ENCODE data around the gene C7orf33. TPM values are rescaled to one million over a fixed set of nuclear protein-coding genes. Genes with fewer than 3 reads are reported as not detected.

The C7orf33 gene
- total RNA-seq: not detected

- H3K4me3 Mint-ChIP-seq: no peak within 1 kb of the TSS
- intact Hi-C loops (cut with micrococcal nuclease): no loop called here
- peaks cover 10% of the 10 kb centered on the region for H3K27me3 Mint-ChIP-seq
- CTCF ChIA-PET: no interaction called here
- H3K9me3 Mint-ChIP-seq: no peaks in the 10 kb centered on the region
- DNase-seq: no peak
- H3K4me1 Mint-ChIP-seq (ENCODE audit: low read depth): no peaks in the 10 kb centered on the region
- no peak within 1 kb of the TSS for H3K27ac Mint-ChIP-seq
- POLR2A ChIA-PET: no interaction called here
- no peaks in the 10 kb centered on the region for H3K36me3 Mint-ChIP-seq
Measured at GRCh38 chr7:148590471-148590870, at the start of gene C7orf33. C7orf33 (plus strand) TSS chr7:148590766; CDS start chr7:148590926, 160 bp downstream.

- POLR2A ChIA-PET: no interaction called here
- DNase-seq: no peak
- H3K4me3 Mint-ChIP-seq: no peak overlapping the region
- CTCF ChIA-PET: interaction anchor here (1.5 to 1.9 kb wide), 2 partner anchors 13 to 34 kb away, joined by 5 to 6 read pairs; no protein-coding TSS in a partner anchor
- H3K9me3 Mint-ChIP-seq: no peaks in the 10 kb centered on the region
- H3K4me1 Mint-ChIP-seq (ENCODE audit: low read depth): no peaks in the 10 kb centered on the region
- intact Hi-C loops (cut with micrococcal nuclease): no loop called here
- H3K27ac Mint-ChIP-seq: no peak overlapping the region
- no peaks in the 10 kb centered on the region for H3K36me3 Mint-ChIP-seq
- peaks cover 7% of the 10 kb centered on the region for H3K27me3 Mint-ChIP-seq
Measured at GRCh38 chr7:148541891-148542504, 48.6 kb upstream of the C7orf33 start.

- Mint-ChIP-seq H3K4me3 (no peak overlapping the region), H3K27me3 (peaks cover 5% of the 10 kb centered on the region), H3K4me1 (ENCODE audit: low read depth) (peaks cover 1% of the 10 kb centered on the region), H3K36me3 (no peaks in the 10 kb centered on the region), H3K9me3 (no peaks in the 10 kb centered on the region), H3K27ac (no peak overlapping the region)
- no peak for DNase-seq
- ChIA-PET CTCF (no interaction called here), POLR2A (interaction anchor here (0.8 kb wide), 1 partner anchor 12 kb away, joined by 3 read pairs; no protein-coding TSS in a partner anchor)
- intact Hi-C loops (cut with micrococcal nuclease): no loop called here
Measured at GRCh38 chr7:148543302-148543701, 47.3 kb upstream of the C7orf33 start.

GRCh38 chr7:148545172-148545571 is 45.4 kb upstream of the C7orf33 start:
- H3K27me3 Mint-ChIP-seq: peaks cover 5% of the 10 kb centered on the region
- H3K4me1 Mint-ChIP-seq (ENCODE audit: low read depth): peaks cover 2% of the 10 kb centered on the region
- H3K27ac Mint-ChIP-seq: no peak overlapping the region
- intact Hi-C loops (cut with micrococcal nuclease): no loop called here
- no peak for DNase-seq
- no peaks in the 10 kb centered on the region for H3K36me3 Mint-ChIP-seq
- H3K9me3 Mint-ChIP-seq: peaks cover 9% of the 10 kb centered on the region
- CTCF ChIA-PET: no interaction called here
- POLR2A ChIA-PET: no interaction called here
- no peak overlapping the region for H3K4me3 Mint-ChIP-seq

- CTCF ChIA-PET: no interaction called here
- H3K27me3 Mint-ChIP-seq: peaks cover 5% of the 10 kb centered on the region
- H3K4me1 Mint-ChIP-seq (ENCODE audit: low read depth): peaks cover 2% of the 10 kb centered on the region
- intact Hi-C loops (cut with micrococcal nuclease): no loop called here
- no peaks in the 10 kb centered on the region for H3K36me3 Mint-ChIP-seq
- no peak overlapping the region for H3K27ac Mint-ChIP-seq
- H3K9me3 Mint-ChIP-seq: peaks cover 13% of the 10 kb centered on the region
- H3K4me3 Mint-ChIP-seq: no peak overlapping the region
- POLR2A ChIA-PET: no interaction called here
- no peak for DNase-seq
Measured at GRCh38 chr7:148545932-148546331, 44.6 kb upstream of the C7orf33 start.

GRCh38 chr7:148546857-148547256 is 43.7 kb upstream of the C7orf33 start:
- Mint-ChIP-seq H3K27ac (no peak overlapping the region), H3K9me3 (peaks cover 20% of the 10 kb centered on the region), H3K27me3 (peaks cover 5% of the 10 kb centered on the region), H3K4me1 (ENCODE audit: low read depth) (peaks cover 2% of the 10 kb centered on the region), H3K4me3 (no peak overlapping the region), H3K36me3 (no peaks in the 10 kb centered on the region)
- ChIA-PET POLR2A (no interaction called here), CTCF (no interaction called here)
- intact Hi-C loops (cut with micrococcal nuclease): no loop called here
- DNase-seq: no peak

- no peak overlapping the region for H3K27ac Mint-ChIP-seq
- POLR2A ChIA-PET: no interaction called here
- no peak for DNase-seq
- peaks cover 6% of the 10 kb centered on the region for H3K27me3 Mint-ChIP-seq
- H3K36me3 Mint-ChIP-seq: no peaks in the 10 kb centered on the region
- intact Hi-C loops (cut with micrococcal nuclease): no loop called here
- peaks cover 22% of the 10 kb centered on the region for H3K9me3 Mint-ChIP-seq
- H3K4me1 Mint-ChIP-seq (ENCODE audit: low read depth): peaks cover 2% of the 10 kb centered on the region
- H3K4me3 Mint-ChIP-seq: no peak overlapping the region
- CTCF ChIA-PET: interaction anchor here (0.7 kb wide), 1 partner anchor 77 kb away, joined by 3 read pairs; no protein-coding TSS in a partner anchor
Measured at GRCh38 chr7:148547951-148548350, 42.6 kb upstream of the C7orf33 start.

- Mint-ChIP-seq H3K27ac (no peak overlapping the region), H3K4me1 (ENCODE audit: low read depth) (no peaks in the 10 kb centered on the region), H3K4me3 (no peak overlapping the region), H3K36me3 (no peaks in the 10 kb centered on the region), H3K9me3 (peaks cover 22% of the 10 kb centered on the region), H3K27me3 (peaks cover 17% of the 10 kb centered on the region)
- intact Hi-C loops (cut with micrococcal nuclease): no loop called here
- ChIA-PET CTCF (no interaction called here), POLR2A (no interaction called here)
- DNase-seq: no peak
Measured at GRCh38 chr7:148553979-148554378, 36.6 kb upstream of the C7orf33 start.

- H3K4me3 Mint-ChIP-seq: no peak overlapping the region
- DNase-seq: no peak
- ChIA-PET POLR2A (interaction anchor here (0.6 kb wide), 1 partner anchor 216 kb away, joined by 3 read pairs; no protein-coding TSS in a partner anchor), CTCF (interaction anchor here (1.7 kb wide), 1 partner anchor 19 kb away, joined by 5 read pairs; no protein-coding TSS in a partner anchor)
- no peaks in the 10 kb centered on the region for H3K4me1 Mint-ChIP-seq (ENCODE audit: low read depth)
- H3K27me3 Mint-ChIP-seq: peaks cover 22% of the 10 kb centered on the region
- H3K27ac Mint-ChIP-seq: no peak overlapping the region
- peaks cover 2% of the 10 kb centered on the region for H3K9me3 Mint-ChIP-seq
- no peaks in the 10 kb centered on the region for H3K36me3 Mint-ChIP-seq
- intact Hi-C loops (cut with micrococcal nuclease): no loop called here
Measured at GRCh38 chr7:148556892-148557291, 33.7 kb upstream of the C7orf33 start.

GRCh38 chr7:148558914-148559313 is 31.7 kb upstream of the C7orf33 start:
- H3K4me1 Mint-ChIP-seq (ENCODE audit: low read depth): peaks cover 6% of the 10 kb centered on the region
- H3K4me3 Mint-ChIP-seq: no peak overlapping the region
- intact Hi-C loops (cut with micrococcal nuclease): no loop called here
- H3K27me3 Mint-ChIP-seq: peaks cover 17% of the 10 kb centered on the region
- CTCF ChIA-PET: interaction anchor here (3.6 kb wide), 1 partner anchor 17 kb away, joined by 15 read pairs; no protein-coding TSS in a partner anchor
- DNase-seq: no peak
- POLR2A ChIA-PET: no interaction called here
- no peak overlapping the region for H3K27ac Mint-ChIP-seq
- peaks cover 3% of the 10 kb centered on the region for H3K36me3 Mint-ChIP-seq
- H3K9me3 Mint-ChIP-seq: peaks cover 3% of the 10 kb centered on the region

GRCh38 chr7:148561099-148561498 is 29.5 kb upstream of the C7orf33 start:
- Mint-ChIP-seq H3K27ac (no peak overlapping the region), H3K4me3 (no peak overlapping the region), H3K27me3 (peaks cover 14% of the 10 kb centered on the region), H3K4me1 (ENCODE audit: low read depth) (peaks cover 17% of the 10 kb centered on the region), H3K36me3 (peaks cover 6% of the 10 kb centered on the region), H3K9me3 (peaks cover 6% of the 10 kb centered on the region)
- intact Hi-C loops (cut with micrococcal nuclease): loop anchor here (5.0 kb wide), 1 partner anchor 136 kb away; the partner anchor contains the start of gene CUL1
- POLR2A ChIA-PET: no interaction called here
- DNase-seq: no peak
- CTCF ChIA-PET: interaction anchor here (3.6 kb wide), 1 partner anchor 14 kb away, joined by 15 read pairs; no protein-coding TSS in a partner anchor

- peaks cover 6% of the 10 kb centered on the region for H3K9me3 Mint-ChIP-seq
- DNase-seq: no peak
- H3K27ac Mint-ChIP-seq: peak overlapping the region; percentile 89
- POLR2A ChIA-PET: interaction anchor here (1.0 kb wide), 1 partner anchor 134 kb away, joined by 4 read pairs; no protein-coding TSS in a partner anchor
- peaks cover 6% of the 10 kb centered on the region for H3K36me3 Mint-ChIP-seq
- CTCF ChIA-PET: interaction anchor here (0.6 to 1.6 kb wide), 2 partner anchors 12 to 14 kb away, joined by 3 to 7 read pairs; no protein-coding TSS in a partner anchor
- peak overlapping the region; percentile 31 for H3K4me3 Mint-ChIP-seq
- H3K27me3 Mint-ChIP-seq: peaks cover 7% of the 10 kb centered on the region
- peaks cover 17% of the 10 kb centered on the region for H3K4me1 Mint-ChIP-seq (ENCODE audit: low read depth)
- intact Hi-C loops (cut with micrococcal nuclease): loop anchor here (1.0 to 5.0 kb wide), 4 partner anchors 21 to 134 kb away; partner anchors contain the start of gene CUL1
Measured at GRCh38 chr7:148563583-148564274, 26.8 kb upstream of the C7orf33 start.
